DND-41 (cell line): ENCODE measurements around the gene OMA1.

Source experiments
- ATAC-seq: fragments of 200-7000 bp; cut with Tn5 transposase; 3 replicates; pipeline ENCODE4 v1.9.1; 2021; ENCODE audit warnings: low read depth; ENCODE audit not compliant: insufficient read depth
- DNase-seq: peaks from one replicate; pipeline ENCODE4 v3.0.0-alpha.2; 2020
- H2AFZ ChIP-seq: 2 replicates; pipeline ENCODE4 v1.6.0; 2012; ENCODE audit warnings: low read depth, low read length
- H3K27ac ChIP-seq: 2 replicates; pipeline ENCODE4 v1.5.1; 2012; ENCODE audit warnings: low read length, inconsistent platforms
- H3K27me3 ChIP-seq: fragments of 200-600 bp; sonication (generic); 2 replicates; pipeline ENCODE4 v1.6.0; 2012; ENCODE audit warnings: low read length, mild to moderate bottlenecking, inconsistent platforms; ENCODE audit not compliant: insufficient read depth, poor library complexity
- H3K36me3 ChIP-seq: 2 replicates; pipeline ENCODE4 v1.5.1; 2012; ENCODE audit warnings: low read length, inconsistent platforms; ENCODE audit not compliant: insufficient read depth
- H3K4me1 ChIP-seq: 2 replicates; pipeline ENCODE4 v1.5.1; 2012; ENCODE audit warnings: mild to moderate bottlenecking, low read length; ENCODE audit not compliant: insufficient read depth
- H3K4me2 ChIP-seq: 2 replicates; pipeline ENCODE4 v1.6.0; 2012; ENCODE audit warnings: mild to moderate bottlenecking, moderate library complexity, low read length, inconsistent platforms; ENCODE audit not compliant: insufficient read depth
- H3K4me3 ChIP-seq, 2 experiments: fragments of 200-600 bp in 1 of 2; shearing (Covaris generic) in 1 of 2; 2 replicates each; pipeline ENCODE4 v1.5.1; 2012 to 2016; ENCODE audit warnings: inconsistent platforms in 2 of 2, low read length in 2 of 2, mild to moderate bottlenecking in 2 of 2, low read depth in 1 of 2, moderate library complexity in 1 of 2
- H3K79me2 ChIP-seq: 2 replicates; pipeline ENCODE4 v1.6.0; 2012; ENCODE audit warnings: low read length, inconsistent platforms; ENCODE audit not compliant: insufficient read depth
- H3K9ac ChIP-seq: 2 replicates; pipeline ENCODE4 v1.6.0; 2012; ENCODE audit warnings: low read depth, mild to moderate bottlenecking, inconsistent platforms, low read length, moderate library complexity
- H3K9me3 ChIP-seq: 2 replicates; pipeline ENCODE4 v1.5.1; 2012; ENCODE audit warnings: low read length, moderate library complexity, mild to moderate bottlenecking, inconsistent platforms; ENCODE audit not compliant: insufficient read depth, severe bottlenecking
- H4K20me1 ChIP-seq: 2 replicates; pipeline ENCODE4 v1.6.0; 2012; ENCODE audit warnings: low read length; ENCODE audit not compliant: insufficient read depth
- EZH2 ChIP-seq: IDR thresholded peaks from 3 replicates; pipeline ENCODE4 v1.6.1; 2012; ENCODE audit warnings: borderline replicate concordance, low read depth, mild to moderate bottlenecking, moderate library complexity, low read length, inconsistent platforms; ENCODE audit not compliant: severe bottlenecking
- TF ChIP-seq, protein P1 (sequence below): IDR thresholded peaks from 2 replicates; pipeline ENCODE4 v1.5.1; 2012; ENCODE audit warnings: borderline replicate concordance, low read length, moderate library complexity, mild to moderate bottlenecking; ENCODE audit not compliant: poor library complexity, severe bottlenecking; ENCODE audit errors: extremely low read depth

The OMA1 gene

DNA sequence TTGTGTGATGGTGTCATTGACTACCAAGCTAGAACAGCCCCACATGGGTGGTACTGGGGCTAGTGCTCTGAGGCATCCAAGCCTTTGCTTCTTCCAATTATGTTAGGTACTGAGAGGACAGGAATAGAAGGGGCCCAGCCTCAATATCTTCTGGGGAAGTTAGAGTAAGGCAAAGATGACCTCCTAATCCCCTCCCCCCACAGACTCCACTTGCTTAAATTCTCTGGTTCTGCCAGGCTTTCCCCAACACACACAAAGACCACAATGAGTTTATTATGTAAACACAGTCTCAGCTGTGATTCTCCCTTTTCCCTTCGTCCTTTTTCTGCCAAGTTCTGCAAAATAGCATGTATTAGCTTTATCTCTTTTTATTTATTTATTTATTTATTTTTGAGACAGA is 33.7 kb upstream of the OMA1 start:
- no peaks in the 10 kb centered on the region for H3K4me1 ChIP-seq
- TF ChIP-seq EZH2: no peak
- TF ChIP-seq, protein P1, sequence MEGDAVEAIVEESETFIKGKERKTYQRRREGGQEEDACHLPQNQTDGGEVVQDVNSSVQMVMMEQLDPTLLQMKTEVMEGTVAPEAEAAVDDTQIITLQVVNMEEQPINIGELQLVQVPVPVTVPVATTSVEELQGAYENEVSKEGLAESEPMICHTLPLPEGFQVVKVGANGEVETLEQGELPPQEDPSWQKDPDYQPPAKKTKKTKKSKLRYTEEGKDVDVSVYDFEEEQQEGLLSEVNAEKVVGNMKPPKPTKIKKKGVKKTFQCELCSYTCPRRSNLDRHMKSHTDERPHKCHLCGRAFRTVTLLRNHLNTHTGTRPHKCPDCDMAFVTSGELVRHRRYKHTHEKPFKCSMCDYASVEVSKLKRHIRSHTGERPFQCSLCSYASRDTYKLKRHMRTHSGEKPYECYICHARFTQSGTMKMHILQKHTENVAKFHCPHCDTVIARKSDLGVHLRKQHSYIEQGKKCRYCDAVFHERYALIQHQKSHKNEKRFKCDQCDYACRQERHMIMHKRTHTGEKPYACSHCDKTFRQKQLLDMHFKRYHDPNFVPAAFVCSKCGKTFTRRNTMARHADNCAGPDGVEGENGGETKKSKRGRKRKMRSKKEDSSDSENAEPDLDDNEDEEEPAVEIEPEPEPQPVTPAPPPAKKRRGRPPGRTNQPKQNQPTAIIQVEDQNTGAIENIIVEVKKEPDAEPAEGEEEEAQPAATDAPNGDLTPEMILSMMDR: no peak
- no peaks in the 10 kb centered on the region for H3K79me2 ChIP-seq

DNA sequence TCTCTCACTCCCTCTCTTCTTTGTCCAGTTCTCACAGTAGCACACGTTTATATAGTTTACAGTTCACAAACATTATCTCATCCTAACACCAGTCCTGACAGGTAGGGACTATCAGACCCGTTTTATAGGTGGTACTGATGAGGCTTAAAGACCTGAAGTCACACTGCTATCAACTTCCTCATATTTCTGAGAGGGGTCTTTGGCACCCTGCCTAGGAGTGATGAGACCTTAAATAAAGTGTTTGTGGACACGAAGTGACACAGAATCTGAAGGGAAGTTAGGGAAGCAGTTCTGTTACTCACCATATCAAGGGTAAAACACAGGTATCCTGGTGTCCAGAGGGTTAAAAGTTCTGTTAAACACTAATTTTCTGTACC is 31.1 kb upstream of the OMA1 start:
- no peaks in the 10 kb centered on the region for H3K79me2 ChIP-seq
- ATAC-seq (no peak), DNase-seq (no peak)
- H3K4me1 ChIP-seq: no peaks in the 10 kb centered on the region
- H3K9ac ChIP-seq: no peak overlapping the region
- H3K27me3 ChIP-seq: peaks cover 6% of the 10 kb centered on the region
- H3K4me3 ChIP-seq: no peak overlapping the region
- no peaks in the 10 kb centered on the region for H3K36me3 ChIP-seq
- no peaks in the 10 kb centered on the region for H3K9me3 ChIP-seq
- TF ChIP-seq, protein P1: no peak
- H3K4me2 ChIP-seq: no peak overlapping the region
- H2AFZ ChIP-seq: no peak overlapping the region
- no peaks in the 10 kb centered on the region for H4K20me1 ChIP-seq
- no peak overlapping the region for H3K27ac ChIP-seq

More for the DNA sequence above, 33.7 kb upstream of the OMA1 start:
- Histone ChIP-seq H3K36me3 (no peaks in the 10 kb centered on the region), H4K20me1 (no peaks in the 10 kb centered on the region), H2AFZ (no peak overlapping the region), H3K27me3 (peaks cover 3% of the 10 kb centered on the region), H3K4me3 (no peak overlapping the region), H3K9ac (no peak overlapping the region), H3K27ac (no peak overlapping the region), H3K4me2 (no peak overlapping the region), H3K9me3 (peaks cover 2% of the 10 kb centered on the region)
- no peak for DNase-seq
- no peak for ATAC-seq

DNA sequence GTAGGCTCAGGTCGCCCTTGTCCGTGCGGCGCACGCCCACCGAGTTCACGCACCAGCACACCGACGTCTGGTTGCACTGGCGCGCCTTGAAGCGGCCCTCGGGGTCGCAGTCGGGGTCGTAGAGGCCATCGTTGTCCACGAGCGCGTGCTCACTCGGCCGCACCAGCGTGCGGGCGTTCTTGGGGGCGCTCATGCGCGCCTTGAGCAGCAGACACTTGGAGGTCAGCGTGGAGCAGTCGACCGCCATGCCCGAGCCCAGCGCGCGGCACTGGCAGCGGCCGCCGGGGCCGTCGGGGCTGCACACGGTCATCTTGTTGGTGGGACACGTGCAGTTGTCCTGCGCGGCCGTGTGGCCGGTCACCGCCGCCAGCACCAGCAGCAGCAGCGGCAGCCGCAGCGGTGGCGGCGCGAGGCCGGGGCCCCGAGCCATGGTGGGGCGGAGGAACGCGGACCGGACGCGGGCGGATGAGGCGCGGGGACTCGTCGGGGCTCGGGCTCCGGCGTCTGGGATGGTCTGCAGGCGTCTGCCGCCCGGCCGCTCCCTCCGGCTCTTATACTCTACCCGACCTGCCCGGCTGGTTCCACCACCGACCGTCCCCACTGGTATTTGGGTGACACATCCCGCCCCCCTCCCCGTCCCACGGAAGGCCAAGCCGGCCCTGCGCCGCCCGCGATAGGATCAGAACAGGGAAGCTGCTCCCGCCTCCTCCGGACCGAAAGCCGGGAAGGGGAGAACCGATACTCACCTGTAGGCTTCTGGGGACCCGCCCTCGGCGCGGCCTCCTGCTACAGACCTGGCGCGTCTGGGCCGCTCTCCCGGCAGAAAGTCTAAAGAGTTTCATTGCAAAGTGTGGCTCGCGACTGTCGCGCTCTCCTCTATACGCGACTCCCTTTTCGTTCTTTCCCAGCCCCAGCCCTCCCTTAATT is 30.5 kb upstream of the OMA1 start, which contains the start of gene TACSTD2:
TSS of gene TACSTD2 (minus strand) at position 526 of the 927 bp plus-strand sequence. CDS start at position 430, 96 bp downstream.
- no peak within 1 kb of the TSS for H3K4me3 ChIP-seq
- H4K20me1 ChIP-seq: no peaks in the 10 kb centered on the region
- H3K4me2 ChIP-seq: no peak within 1 kb of the TSS
- DNase-seq (no peak), ATAC-seq (no peak)
- H3K79me2 ChIP-seq: no peaks in the 10 kb centered on the region
- H3K9ac ChIP-seq: no peak within 1 kb of the TSS
- no peak for TF ChIP-seq EZH2
- TF ChIP-seq, protein P1: no peak
- H3K36me3 ChIP-seq: no peaks in the 10 kb centered on the region
- no peaks in the 10 kb centered on the region for H3K4me1 ChIP-seq
- H3K27ac ChIP-seq: no peak within 1 kb of the TSS
- H2AFZ ChIP-seq: no peak within 1 kb of the TSS
- no peaks in the 10 kb centered on the region for H3K9me3 ChIP-seq
- H3K27me3 ChIP-seq: peaks cover 13% of the 10 kb centered on the region
